IMR-90 (cell line): ENCODE results near the gene PLA2G2A. TPM values are rescaled to one million over a fixed set of nuclear protein-coding genes. Genes with fewer than 3 reads are reported as not detected.

ENCODE experiments used
- ATAC-seq: fragments of 200-7000 bp; cut with Tn5 transposase; 2 replicates; pipeline ENCODE4 v1.9.1; 2020; ENCODE audit warnings: low read depth, mild to moderate bottlenecking, moderate library complexity
- BruUV-seq: library from RNA; stranded (reverse); fragments of 400-500 nt; replicated peaks from 2 replicates; lab custom pipeline; 2021; lab: Mats Ljungman, UMichigan
- CTCF ChIA-PET: fragments of 300-600 bp; formaldehyde crosslinking; extraction: SDS; loops from one replicate; lab custom pipeline; 2021; ENCODE audit warnings: antibody characterized with exemption; lab: Yijun Ruan, JAX
- POLR2A ChIA-PET: fragments of 300-600 bp; sonication (Branson Sonifier 250); formaldehyde crosslinking; loops from one replicate; lab custom pipeline; 2022; ENCODE audit warnings: antibody characterized with exemption; ENCODE audit not compliant: unreplicated experiment; lab: Charles Lee
- DNase-seq: peaks from one replicate; pipeline ENCODE4 v3.0.0; 2013
- H2AFZ ChIP-seq: replicated peaks from 2 replicates; pipeline ENCODE3; 2013; ENCODE audit warnings: low read length, mild to moderate bottlenecking; ENCODE audit not compliant: poor library complexity
- H2AK5ac ChIP-seq: 2 replicates; pipeline ENCODE4 v1.6.1; 2013; ENCODE audit warnings: low read depth, low read length, inconsistent platforms
- H2AK9ac ChIP-seq: replicated peaks from 2 replicates; pipeline ENCODE3; 2013; ENCODE audit warnings: mild to moderate bottlenecking, low read depth, low read length, moderate library complexity; ENCODE audit not compliant: poor library complexity
- H2BK120ac ChIP-seq: 2 replicates; pipeline ENCODE4 v1.6.1; 2013; ENCODE audit warnings: low read depth, low read length, inconsistent platforms
- H2BK15ac ChIP-seq: 3 replicates; pipeline ENCODE4 v1.6.1; 2013; ENCODE audit warnings: low read depth, low read length, inconsistent platforms
- H2BK20ac ChIP-seq: 2 replicates; pipeline ENCODE4 v1.6.1; 2013; ENCODE audit warnings: low read depth, mild to moderate bottlenecking, inconsistent platforms, low read length, moderate library complexity
- H2BK5ac ChIP-seq: 2 replicates; pipeline ENCODE4 v1.6.1; 2013; ENCODE audit warnings: mild to moderate bottlenecking, low read depth, low read length, inconsistent platforms; ENCODE audit not compliant: poor library complexity, severe bottlenecking
- H3K14ac ChIP-seq: replicated peaks from 2 replicates; pipeline ENCODE4 v1.6.1; 2013; ENCODE audit warnings: low read depth, low read length, inconsistent platforms
- H3K18ac ChIP-seq: 2 replicates; pipeline ENCODE4 v1.6.1; 2013; ENCODE audit warnings: low read depth, low read length, control low read depth
- H3K23ac ChIP-seq: 2 replicates; pipeline ENCODE4 v1.6.1; 2013; ENCODE audit warnings: low read depth, low read length, inconsistent platforms
- H3K27ac ChIP-seq: 2 replicates; pipeline ENCODE4 v1.5.1; 2013; ENCODE audit warnings: mild to moderate bottlenecking, control low read depth, low read length; ENCODE audit not compliant: insufficient read depth
- H3K27me3 ChIP-seq: 2 replicates; pipeline ENCODE4 v1.6.1; 2013; ENCODE audit warnings: low read length; ENCODE audit not compliant: control insufficient read depth, insufficient read depth
- H3K36me3 ChIP-seq: 2 replicates; pipeline ENCODE4 v1.6.1; 2013; ENCODE audit warnings: low read length, mixed read lengths; ENCODE audit not compliant: control insufficient read depth, insufficient read depth
- H3K4ac ChIP-seq: 2 replicates; pipeline ENCODE4 v1.6.1; 2013; ENCODE audit warnings: low read depth, low read length, inconsistent platforms
- H3K4me1 ChIP-seq: 2 replicates; pipeline ENCODE4 v1.6.1; 2013; ENCODE audit warnings: low read length, mixed read lengths; ENCODE audit not compliant: control insufficient read depth, insufficient read depth
- H3K4me2 ChIP-seq: 2 replicates; pipeline ENCODE4 v1.6.1; 2013; ENCODE audit warnings: low read depth, mild to moderate bottlenecking, control low read depth, low read length, moderate library complexity
- H3K4me3 ChIP-seq: 2 replicates; pipeline ENCODE4 v1.5.1; 2013; ENCODE audit warnings: low read depth, mild to moderate bottlenecking, control low read depth, low read length, moderate library complexity; ENCODE audit not compliant: insufficient read depth
- H3K56ac ChIP-seq: 2 replicates; pipeline ENCODE4 v1.6.1; 2013; ENCODE audit warnings: low read length, inconsistent platforms; ENCODE audit not compliant: insufficient read depth; ENCODE audit errors: extremely low read depth
- H3K79me1 ChIP-seq, 2 experiments: 2 replicates each; pipeline ENCODE4 v1.6.1; 2013; ENCODE audit warnings: low read length in 2 of 2, inconsistent platforms in 1 of 2, low read depth in 1 of 2
- H3K9ac ChIP-seq: 2 replicates; pipeline ENCODE4 v1.6.1; 2013; ENCODE audit warnings: low read depth, low read length, control low read depth
- H3K9me1 ChIP-seq: 2 replicates; pipeline ENCODE4 v1.6.1; 2013; ENCODE audit warnings: low read length, inconsistent platforms; ENCODE audit not compliant: insufficient read depth
- H3K9me3 ChIP-seq: 2 replicates; pipeline ENCODE4 v1.6.1; 2013; ENCODE audit warnings: low read length; ENCODE audit not compliant: control insufficient read depth, insufficient read depth
- H4K20me1 ChIP-seq: 2 replicates; pipeline ENCODE4 v1.6.1; 2013; ENCODE audit warnings: low read length, inconsistent platforms; ENCODE audit not compliant: insufficient read depth
- H4K5ac ChIP-seq: 2 replicates; pipeline ENCODE4 v1.6.1; 2013; ENCODE audit warnings: mild to moderate bottlenecking, low read depth, low read length, control low read depth
- H4K8ac ChIP-seq, 2 experiments: 2 replicates each; pipeline ENCODE4 v1.6.1; 2013; ENCODE audit warnings: low read depth in 2 of 2, low read length in 2 of 2, control low read depth in 1 of 2, inconsistent platforms in 1 of 2
- H4K91ac ChIP-seq: 2 replicates; pipeline ENCODE4 v1.6.1; 2013; ENCODE audit warnings: low read depth, low read length, inconsistent platforms; ENCODE audit not compliant: insufficient read depth
- BHLHE40 ChIP-seq: fragments of 150-350 bp; IDR thresholded peaks from 2 replicates; pipeline ENCODE4 v1.6.1; 2016; ENCODE audit warnings: mild to moderate bottlenecking, low read depth, low read length
- CEBPB ChIP-seq: IDR thresholded peaks from 2 replicates; pipeline ENCODE4 v1.6.1; 2012; ENCODE audit warnings: low read depth, low read length, improper control_type of control experiment
- CHD1 ChIP-seq: IDR thresholded peaks from 2 replicates; pipeline ENCODE4 v1.6.1; 2012; ENCODE audit warnings: low read depth, low read length, improper control_type of control experiment
- FOS ChIP-seq: fragments of 150-350 bp; IDR thresholded peaks from 2 replicates; pipeline ENCODE4 v1.6.1; 2016; ENCODE audit warnings: low read depth, low read length
- MAFK ChIP-seq: IDR thresholded peaks from 2 replicates; pipeline ENCODE4 v1.6.1; 2012; ENCODE audit warnings: low read depth, low read length, improper control_type of control experiment
- MAZ ChIP-seq: IDR thresholded peaks from 2 replicates; pipeline ENCODE4 v1.6.1; 2012; ENCODE audit warnings: low read depth, mild to moderate bottlenecking, low read length, improper control_type of control experiment, moderate library complexity, borderline replicate concordance
- MXI1 ChIP-seq: IDR thresholded peaks from 2 replicates; pipeline ENCODE4 v1.6.1; 2012; ENCODE audit warnings: low read depth, mild to moderate bottlenecking, low read length, moderate library complexity, borderline replicate concordance
- NFE2L2 ChIP-seq: fragments of 150-350 bp; IDR thresholded peaks from 2 replicates; pipeline ENCODE4 v1.6.1; 2016; ENCODE audit warnings: low read depth, mild to moderate bottlenecking, low read length
- POLR2A ChIP-seq: IDR thresholded peaks from 2 replicates; pipeline ENCODE4 v1.6.1; 2012; ENCODE audit warnings: mild to moderate bottlenecking, low read depth, low read length
- RAD21 ChIP-seq: IDR thresholded peaks from 2 replicates; pipeline ENCODE4 v1.6.1; 2012; ENCODE audit warnings: low read length, improper control_type of control experiment
- RCOR1 ChIP-seq: IDR thresholded peaks from 2 replicates; pipeline ENCODE4 v1.6.1; 2012; ENCODE audit warnings: mild to moderate bottlenecking, low read length, improper control_type of control experiment; ENCODE audit not compliant: insufficient replicate concordance
- RFX5 ChIP-seq: IDR thresholded peaks from 2 replicates; pipeline ENCODE4 v1.8.0; 2012; ENCODE audit warnings: low read depth, mild to moderate bottlenecking, low read length, moderate library complexity
- SMC3 ChIP-seq: fragments of 150-350 bp; IDR thresholded peaks from 2 replicates; pipeline ENCODE4 v1.6.1; 2016; ENCODE audit warnings: low read depth, mild to moderate bottlenecking, antibody characterized with exemption, low read length, moderate library complexity
- WGBS, 2 experiments: methylation state at CpG; one replicate each; pipeline versions ENCODE4 v1.1.5 to v1.1.7; 2013; ENCODE audit warnings: missing lambda C conversion rate in 2 of 2; ENCODE audit not compliant: insufficient read length in 1 of 2; ENCODE audit errors: extremely low coverage in 2 of 2; 5-methylcytosine and 5-hydroxymethylcytosine counted together
- dilution Hi-C: fragments of 300-500 bp; cut with HindIII; formaldehyde crosslinking; loops from one replicate; pipeline ENCODE4 v1.14.3; 2018; ENCODE audit warnings: low sequenced_read_pairs; ENCODE audit not compliant: unreplicated experiment
- in situ Hi-C: fragments of 300-500 bp; cut with MboI; formaldehyde crosslinking; loops from 3 replicates; pipeline ENCODE4 v1.14.3; 2019; ENCODE audit warnings: low sequenced_read_pairs, inconsistent platforms, mixed read lengths
- intact Hi-C: fragments of 100-400 bp; cut with micrococcal nuclease; formaldehyde crosslinking; loops from 2 replicates; pipeline ENCODE4 v1.10.0; 2022
- polyA plus RNA-seq, 3 experiments: library from polyadenylated mRNA; depleted of rRNA; stranded (reverse); fragments of >200 nt; gene quantifications; 2 replicates each; pipeline ENCODE4 v1.2.3, GENCODE V29; 2012; ENCODE audit warnings: low replicate concordance in 1 of 3
- total RNA-seq: library from RNA; depleted of rRNA; stranded (reverse); fragments of >200 nt; gene quantifications from 2 replicates; pipeline ENCODE4 v1.2.3, GENCODE V29; 2012
- TF ChIP-seq, protein P1 (sequence below): fragments of 150-350 bp; IDR thresholded peaks from 2 replicates; pipeline ENCODE4 v1.6.1; 2017; ENCODE audit warnings: mild to moderate bottlenecking, antibody characterized with exemption, low read length, low read depth
- TF ChIP-seq, protein P2 (sequence below): fragments of 150-350 bp; IDR thresholded peaks from 2 replicates; pipeline ENCODE4 v1.6.1; 2016; ENCODE audit warnings: low read depth, mild to moderate bottlenecking, low read length, moderate library complexity, borderline replicate concordance
- TF ChIP-seq, protein P3 (sequence below): conservative IDR thresholded peaks from 2 replicates; pipeline ENCODE4 v1.5.1; 2012; ENCODE audit warnings: mild to moderate bottlenecking, low read depth, low read length, improper control_type of control experiment

The PLA2G2A gene
- total and polyA plus RNA-seq, 2 of the 4 experiments (the other 2 are of a cell fraction): not detected

DNA sequence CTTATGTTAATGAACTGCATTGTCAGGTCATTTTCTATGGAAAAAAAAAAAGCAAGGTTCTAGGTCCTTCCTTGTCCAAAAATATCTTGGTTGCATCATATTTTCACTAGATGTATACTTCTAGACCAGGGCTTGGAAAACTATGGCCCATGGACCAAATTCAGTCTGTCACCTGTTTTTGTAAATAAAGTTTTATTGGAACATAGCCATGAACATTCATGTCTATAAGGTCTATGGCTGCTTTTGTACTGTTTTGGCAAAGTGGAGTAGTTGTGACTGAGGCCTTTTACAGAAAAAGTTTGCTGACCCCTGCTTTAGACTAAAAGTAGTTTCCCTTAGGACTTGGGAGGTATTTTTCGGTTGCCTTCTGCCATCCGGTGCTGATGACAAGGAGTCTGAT lies 36.8 kb downstream of the PLA2G2A start:
- H2AFZ ChIP-seq: no peak overlapping the region
- no peak overlapping the region for H2BK5ac ChIP-seq
- no peak overlapping the region for H3K27ac ChIP-seq
- no peak overlapping the region for H3K56ac ChIP-seq
- no peaks in the 10 kb centered on the region for H3K9me3 ChIP-seq
- no peak overlapping the region for H3K18ac ChIP-seq
- intact Hi-C loops (no loop called here), dilution Hi-C loops (no loop called here), in situ Hi-C loops (no loop called here)
- no peaks in the 10 kb centered on the region for H3K36me3 ChIP-seq
- no CpG with 5 or more reads among the region's 2 CpGs for WGBS, 2 experiments
- no peak overlapping the region for H3K4ac ChIP-seq
- no peak overlapping the region for H4K8ac ChIP-seq
- no peak overlapping the region for H2AK5ac ChIP-seq
- ATAC-seq (no peak), DNase-seq (no peak)
- no peaks in the 10 kb centered on the region for H3K4me1 ChIP-seq
- H3K9ac ChIP-seq: no peak overlapping the region
- H3K79me1 ChIP-seq: no peaks in the 10 kb centered on the region
- no peak overlapping the region for H3K4me2 ChIP-seq
- ChIA-PET POLR2A (no interaction called here), CTCF (no interaction called here)
- no peak overlapping the region for H2AK9ac ChIP-seq
- no TSS peak for BruUV-seq
- no peaks in the 10 kb centered on the region for H3K9me1 ChIP-seq
- no peak overlapping the region for H4K5ac ChIP-seq
- no peak overlapping the region for H2BK120ac ChIP-seq
- H3K4me3 ChIP-seq: no peak overlapping the region
- no peak overlapping the region for H3K14ac ChIP-seq
- H2BK20ac ChIP-seq: no peak overlapping the region
- no peaks in the 10 kb centered on the region for H4K20me1 ChIP-seq
- H3K27me3 ChIP-seq: peaks cover 12% of the 10 kb centered on the region
- TF ChIP-seq MAZ (no peak), CHD1 (no peak), CEBPB (no peak), NFE2L2 (no peak), RFX5 (no peak), RAD21 (no peak), FOS (no peak), BHLHE40 (no peak), RCOR1 (no peak), POLR2A (no peak), MAFK (no peak), SMC3 (no peak), MXI1 (no peak)
- TF ChIP-seq, protein P1, sequence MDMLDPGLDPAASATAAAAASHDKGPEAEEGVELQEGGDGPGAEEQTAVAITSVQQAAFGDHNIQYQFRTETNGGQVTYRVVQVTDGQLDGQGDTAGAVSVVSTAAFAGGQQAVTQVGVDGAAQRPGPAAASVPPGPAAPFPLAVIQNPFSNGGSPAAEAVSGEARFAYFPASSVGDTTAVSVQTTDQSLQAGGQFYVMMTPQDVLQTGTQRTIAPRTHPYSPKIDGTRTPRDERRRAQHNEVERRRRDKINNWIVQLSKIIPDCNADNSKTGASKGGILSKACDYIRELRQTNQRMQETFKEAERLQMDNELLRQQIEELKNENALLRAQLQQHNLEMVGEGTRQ: no peak
- TF ChIP-seq, protein P2, sequence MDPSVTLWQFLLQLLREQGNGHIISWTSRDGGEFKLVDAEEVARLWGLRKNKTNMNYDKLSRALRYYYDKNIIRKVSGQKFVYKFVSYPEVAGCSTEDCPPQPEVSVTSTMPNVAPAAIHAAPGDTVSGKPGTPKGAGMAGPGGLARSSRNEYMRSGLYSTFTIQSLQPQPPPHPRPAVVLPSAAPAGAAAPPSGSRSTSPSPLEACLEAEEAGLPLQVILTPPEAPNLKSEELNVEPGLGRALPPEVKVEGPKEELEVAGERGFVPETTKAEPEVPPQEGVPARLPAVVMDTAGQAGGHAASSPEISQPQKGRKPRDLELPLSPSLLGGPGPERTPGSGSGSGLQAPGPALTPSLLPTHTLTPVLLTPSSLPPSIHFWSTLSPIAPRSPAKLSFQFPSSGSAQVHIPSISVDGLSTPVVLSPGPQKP: no peak
- TF ChIP-seq, protein P3, sequence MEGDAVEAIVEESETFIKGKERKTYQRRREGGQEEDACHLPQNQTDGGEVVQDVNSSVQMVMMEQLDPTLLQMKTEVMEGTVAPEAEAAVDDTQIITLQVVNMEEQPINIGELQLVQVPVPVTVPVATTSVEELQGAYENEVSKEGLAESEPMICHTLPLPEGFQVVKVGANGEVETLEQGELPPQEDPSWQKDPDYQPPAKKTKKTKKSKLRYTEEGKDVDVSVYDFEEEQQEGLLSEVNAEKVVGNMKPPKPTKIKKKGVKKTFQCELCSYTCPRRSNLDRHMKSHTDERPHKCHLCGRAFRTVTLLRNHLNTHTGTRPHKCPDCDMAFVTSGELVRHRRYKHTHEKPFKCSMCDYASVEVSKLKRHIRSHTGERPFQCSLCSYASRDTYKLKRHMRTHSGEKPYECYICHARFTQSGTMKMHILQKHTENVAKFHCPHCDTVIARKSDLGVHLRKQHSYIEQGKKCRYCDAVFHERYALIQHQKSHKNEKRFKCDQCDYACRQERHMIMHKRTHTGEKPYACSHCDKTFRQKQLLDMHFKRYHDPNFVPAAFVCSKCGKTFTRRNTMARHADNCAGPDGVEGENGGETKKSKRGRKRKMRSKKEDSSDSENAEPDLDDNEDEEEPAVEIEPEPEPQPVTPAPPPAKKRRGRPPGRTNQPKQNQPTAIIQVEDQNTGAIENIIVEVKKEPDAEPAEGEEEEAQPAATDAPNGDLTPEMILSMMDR: no peak
- H4K91ac ChIP-seq: no peak overlapping the region
- no peak overlapping the region for H3K23ac ChIP-seq
- H2BK15ac ChIP-seq: no peak overlapping the region
